HG02973 (cell line): ENCODE data around the gene NEK7.
A peak's percentile ranks its signal among the peaks of the same experiment; 100 is the strongest.

ENCODE experiments used
- ATAC-seq: cut with Tn5 transposase; IDR thresholded peaks from one replicate; pipeline ENCODE4 v1.9.1; 2021; ENCODE audit warnings: moderate library complexity; ENCODE audit not compliant: unreplicated experiment

NEK7 gene

GRCh38 chr1:198141668-198142351 lies 15.0 kb upstream of the NEK7 start:
- no peak for ATAC-seq

GRCh38 chr1:198143797-198144196 lies 13.0 kb upstream of the NEK7 start:
- ATAC-seq = no peak

- ATAC-seq = no peak
Observed at GRCh38 chr1:198147216-198147615, 9.6 kb upstream of the NEK7 start.

- no peak for ATAC-seq
Observed at GRCh38 chr1:198150369-198150768, 6.4 kb upstream of the NEK7 start.

- ATAC-seq = no peak
Observed at GRCh38 chr1:198151688-198152087, 5.1 kb upstream of the NEK7 start.

GRCh38 chr1:198153103-198153502 lies 3.7 kb upstream of the NEK7 start:
- no peak for ATAC-seq

- ATAC-seq = no peak
Observed at GRCh38 chr1:198153804-198154203, 3.0 kb upstream of the NEK7 start.

GRCh38 chr1:198155253-198155652 lies 1.5 kb upstream of the NEK7 start:
- no peak for ATAC-seq

- ATAC-seq = peak; percentile 35
Observed at GRCh38 chr1:198156111-198156744, 570 bp upstream of the NEK7 start.

- peak; percentile 35 for ATAC-seq
Observed at GRCh38 chr1:198157241-198157846, 546 bp downstream of the NEK7 start.

- no peak for ATAC-seq
Observed at GRCh38 chr1:198157847-198158725, 1.3 kb downstream of the NEK7 start.

GRCh38 chr1:198158735-198159589 lies 2.2 kb downstream of the NEK7 start:
- peak; percentile 61 for ATAC-seq

- no peak for ATAC-seq
Observed at GRCh38 chr1:198160222-198160621, 3.4 kb downstream of the NEK7 start.

GRCh38 chr1:198160946-198161614 lies 4.3 kb downstream of the NEK7 start:
- no peak for ATAC-seq

- no peak for ATAC-seq
Observed at GRCh38 chr1:198161718-198162090, 4.9 kb downstream of the NEK7 start.

GRCh38 chr1:198162091-198162767 lies 5.4 kb downstream of the NEK7 start:
- ATAC-seq = no peak

- ATAC-seq = peak; percentile 36
Observed at GRCh38 chr1:198165927-198166647, 9.3 kb downstream of the NEK7 start.

GRCh38 chr1:198166900-198167299 lies 10.1 kb downstream of the NEK7 start:
- ATAC-seq = no peak
